GM12865 (cell line): ENCODE measurements around the gene TTC21A.
A peak's percentile ranks its signal among the peaks of the same experiment; 100 is the strongest.

Experiments
- DNase-seq: peaks from one replicate; pipeline ENCODE4 v3.0.0; 2010; ENCODE audit warnings: low read depth
- H3K4me3 ChIP-seq: 2 replicates; pipeline ENCODE4 v1.5.1; 2011; ENCODE audit warnings: mild to moderate bottlenecking, low read depth, low read length, control low read depth
- CTCF ChIP-seq: IDR thresholded peaks from 2 replicates; pipeline ENCODE4 v1.5.1; 2011; ENCODE audit warnings: low read length, control low read depth, low read depth, inconsistent platforms; ENCODE audit not compliant: insufficient read depth; ENCODE audit errors: missing control alignments

Gene TTC21A

GRCh38 chr3:39106851-39107387 lies 561 bp upstream of the TTC21A start:
- DNase-seq = peak; percentile 21
- TF ChIP-seq CTCF = no peak
- peak overlapping the region; percentile 86 for H3K4me3 ChIP-seq

DNA sequence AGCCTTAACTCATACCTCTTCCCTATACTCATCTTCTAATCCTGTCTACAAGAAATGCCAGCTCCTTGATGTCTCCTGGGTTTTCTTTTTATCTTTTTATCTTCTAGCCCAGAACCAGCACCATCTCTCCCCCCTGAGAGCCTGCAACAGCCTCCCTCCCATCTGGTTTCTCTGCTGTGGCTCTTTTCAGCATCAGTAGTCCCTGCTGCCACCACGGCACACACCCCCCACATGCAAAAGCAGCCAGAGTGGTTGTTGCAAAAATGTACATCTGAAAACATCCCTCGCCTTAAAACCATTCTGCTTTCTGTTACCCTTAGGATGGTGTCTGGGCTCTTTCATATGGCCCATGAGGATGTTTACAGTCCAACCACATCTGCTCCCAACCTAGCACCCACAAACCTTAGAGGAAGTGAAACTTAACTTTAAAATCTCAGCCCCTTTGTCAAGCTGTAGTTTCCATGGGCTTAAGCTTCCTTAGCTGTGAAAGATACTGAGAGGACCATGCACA lies 775 bp downstream of the TTC21A start:
- H3K4me3 ChIP-seq = peak overlapping the region; percentile 86
- peak; percentile 91 for DNase-seq
- TF ChIP-seq CTCF = no peak

- H3K4me3 ChIP-seq = no peak overlapping the region
- no peak for DNase-seq
- no peak for TF ChIP-seq CTCF
Measured at GRCh38 chr3:39109086-39109485, 1.6 kb downstream of the TTC21A start.

DNA sequence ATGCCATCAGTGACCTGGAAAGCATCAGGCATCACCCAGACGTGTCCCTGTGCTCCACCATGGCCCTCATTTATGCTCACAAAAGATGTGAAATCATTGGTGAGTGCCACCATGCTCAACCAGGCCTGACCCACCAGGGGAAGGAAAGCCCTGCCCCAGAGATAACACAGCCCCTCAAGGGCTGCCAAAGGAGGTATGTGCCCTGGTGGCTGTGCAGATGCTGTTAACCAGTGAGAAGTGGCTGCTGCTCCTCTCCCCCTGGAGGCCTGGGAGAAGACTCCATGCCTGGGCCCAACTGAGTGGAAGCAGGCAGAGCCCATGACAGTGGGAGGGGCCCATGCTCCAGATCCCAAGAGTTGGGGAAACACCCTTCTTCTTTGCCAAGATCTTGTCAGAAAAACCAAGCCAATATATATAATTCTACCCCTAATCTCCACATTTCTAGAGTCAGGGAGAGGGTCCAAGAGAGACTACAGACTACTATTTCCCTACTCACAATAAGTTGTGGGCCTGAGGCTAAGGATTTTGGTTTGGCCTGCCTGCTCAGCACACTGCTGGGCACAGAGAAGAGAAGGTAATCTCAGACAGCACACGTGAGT lies 2.7 kb downstream of the TTC21A start:
- no peak overlapping the region for H3K4me3 ChIP-seq
- DNase-seq = no peak
- TF ChIP-seq CTCF = no peak

GRCh38 chr3:39112113-39112512 lies 4.6 kb downstream of the TTC21A start:
- no peak overlapping the region for H3K4me3 ChIP-seq
- TF ChIP-seq CTCF = no peak
- DNase-seq = no peak

GRCh38 chr3:39112535-39112934 lies 5.1 kb downstream of the TTC21A start:
- TF ChIP-seq CTCF = no peak
- DNase-seq = no peak
- H3K4me3 ChIP-seq = no peak overlapping the region

GRCh38 chr3:39113291-39113690 lies 5.8 kb downstream of the TTC21A start:
- TF ChIP-seq CTCF = no peak
- no peak for DNase-seq
- H3K4me3 ChIP-seq = no peak overlapping the region
